Stimulated activated CD4-positive, alpha-beta T cell treated with anti-CD3 and anti-CD28 coated beads, Interleukin-4, amount 100 ng/mL, for 1 hour (primary cell): ENCODE results near the gene KLF5.

Experiments
- DNase-seq: peaks from one replicate; pipeline ENCODE4 v3.0.0-alpha.2; 2020

Gene KLF5

GRCh38 chr13:73060251-73061160 lies 1.7 kb downstream of the KLF5 start:
- peak; percentile 4 for DNase-seq

- DNase-seq: no peak
Observed at GRCh38 chr13:73061473-73061872, 2.7 kb downstream of the KLF5 start.

- no peak for DNase-seq
Observed at GRCh38 chr13:73061876-73062275, 3.1 kb downstream of the KLF5 start.

- no peak for DNase-seq
Observed at GRCh38 chr13:73062468-73062867, 3.7 kb downstream of the KLF5 start.

GRCh38 chr13:73063166-73063565 lies 4.4 kb downstream of the KLF5 start:
- DNase-seq: no peak

GRCh38 chr13:73065036-73065435 lies 6.2 kb downstream of the KLF5 start:
- no peak for DNase-seq

GRCh38 chr13:73065665-73066340 lies 7.0 kb downstream of the KLF5 start:
- no peak for DNase-seq

GRCh38 chr13:73069206-73069805 lies 10.5 kb downstream of the KLF5 start:
- DNase-seq: no peak

GRCh38 chr13:73070451-73071098 lies 11.8 kb downstream of the KLF5 start:
- no peak for DNase-seq

- no peak for DNase-seq
Observed at GRCh38 chr13:73072239-73072900, 13.6 kb downstream of the KLF5 start.

- no peak for DNase-seq
Observed at GRCh38 chr13:73073050-73073449, 14.2 kb downstream of the KLF5 start.

- DNase-seq: no peak
Observed at GRCh38 chr13:73074014-73074413, 15.2 kb downstream of the KLF5 start.

- no peak for DNase-seq
Observed at GRCh38 chr13:73074926-73075325, 16.1 kb downstream of the KLF5 start.

GRCh38 chr13:73075546-73075945 lies 16.7 kb downstream of the KLF5 start:
- no peak for DNase-seq

- DNase-seq: no peak
Observed at GRCh38 chr13:73075954-73076353, 17.1 kb downstream of the KLF5 start.

- no peak for DNase-seq
Observed at GRCh38 chr13:73077865-73078264, 19.1 kb downstream of the KLF5 start.

GRCh38 chr13:73079359-73079758 lies 20.6 kb downstream of the KLF5 start:
- DNase-seq: no peak

- DNase-seq: no peak
Observed at GRCh38 chr13:73081256-73081915, 22.6 kb downstream of the KLF5 start.

GRCh38 chr13:73082471-73082870 lies 23.7 kb downstream of the KLF5 start:
- DNase-seq: no peak

- no peak for DNase-seq
Observed at GRCh38 chr13:73082895-73083294, 24.1 kb downstream of the KLF5 start.

GRCh38 chr13:73088332-73088935 lies 29.6 kb downstream of the KLF5 start:
- DNase-seq: no peak

GRCh38 chr13:73089213-73089612 lies 30.4 kb downstream of the KLF5 start:
- DNase-seq: no peak
